PC-3 (cell line): ENCODE results near the gene SPAAR.

ENCODE experiments used
- CTCF ChIP-seq: fragments of 300-600 bp; sonication (generic); conservative IDR thresholded peaks from 2 replicates; pipeline ENCODE4 v1.5.1; 2017; ENCODE audit warnings: antibody characterized with exemption, low read depth, mild to moderate bottlenecking, low read length
- EZH2 ChIP-seq: fragments of 300-600 bp; sonication (generic); IDR thresholded peaks from one replicate; pipeline ENCODE4 v1.6.1; 2017; ENCODE audit warnings: antibody characterized with exemption, mild to moderate bottlenecking, low read length; ENCODE audit not compliant: unreplicated experiment
- EZH2phosphoT487 ChIP-seq: fragments of 300-600 bp; sonication (generic); IDR thresholded peaks from 2 replicates; pipeline ENCODE4 v1.6.1; 2018; ENCODE audit warnings: mild to moderate bottlenecking, antibody characterized with exemption, low read length, borderline replicate concordance

GRCh38 chr9:35863583-35863982 is 45.7 kb upstream of the SPAAR start:
- no peak for TF ChIP-seq CTCF
- no peak for TF ChIP-seq EZH2
- no peak for TF ChIP-seq EZH2phosphoT487
